A673 (cell line): ENCODE measurements around the gene GALNTL6. TPM values are rescaled to one million over a fixed set of nuclear protein-coding genes. Genes with fewer than 3 reads are reported as not detected.

Experiments used
- BruUV-seq: library from RNA; stranded (reverse); fragments of 400-500 nt; replicated peaks from 2 replicates; lab custom pipeline; 2021; lab: Mats Ljungman, UMichigan
- CTCF ChIA-PET: fragments of 300-600 bp; sonication (Branson Sonifier 250); formaldehyde crosslinking; loops from one replicate; lab custom pipeline; 2022; ENCODE audit warnings: antibody characterized with exemption; lab: Charles Lee
- POLR2A ChIA-PET: fragments of 300-600 bp; sonication (Branson Sonifier 250); formaldehyde crosslinking; loops from one replicate; lab custom pipeline; 2022; ENCODE audit warnings: antibody characterized with exemption; ENCODE audit not compliant: low non-redundant PET; lab: Charles Lee
- DNase-seq: peaks from one replicate; pipeline ENCODE4 v3.0.0-alpha.2; 2015; ENCODE audit warnings: low spot score
- H3K27ac ChIP-seq: fragments of 200-600 bp; sonication (generic); 2 replicates; pipeline ENCODE4 v1.5.1; 2016; ENCODE audit warnings: mixed run types, low read depth, mild to moderate bottlenecking, mixed read lengths, antibody characterized with exemption, low read length; ENCODE audit not compliant: poor library complexity, severe bottlenecking
- H3K27me3 ChIP-seq: fragments of 200-600 bp; sonication (generic); replicated peaks from 2 replicates; pipeline ENCODE4 v1.6.1; 2017; ENCODE audit warnings: mixed run types, low read depth, mild to moderate bottlenecking, mixed read lengths, antibody characterized with exemption, low read length; ENCODE audit not compliant: insufficient read depth, poor library complexity
- H3K36me3 ChIP-seq: fragments of 200-600 bp; sonication (generic); 2 replicates; pipeline ENCODE4 v1.6.1; 2016; ENCODE audit warnings: mixed run types, mild to moderate bottlenecking, mixed read lengths, antibody characterized with exemption, low read length; ENCODE audit not compliant: insufficient read depth, poor library complexity, severe bottlenecking
- H3K4me1 ChIP-seq: fragments of 200-600 bp; sonication (generic); 2 replicates; pipeline ENCODE4 v1.6.1; 2017; ENCODE audit warnings: mixed run types, mild to moderate bottlenecking, mixed read lengths, antibody characterized with exemption, low read length; ENCODE audit not compliant: insufficient read depth, poor library complexity, severe bottlenecking
- H3K4me3 ChIP-seq: fragments of 200-600 bp; sonication (generic); 2 replicates; pipeline ENCODE4 v1.5.1; 2016; ENCODE audit warnings: low read depth, mixed run types, mild to moderate bottlenecking, mixed read lengths, low read length; ENCODE audit not compliant: poor library complexity, severe bottlenecking
- H3K9me3 ChIP-seq: fragments of 200-600 bp; sonication (generic); 2 replicates; pipeline ENCODE4 v1.6.1; 2016; ENCODE audit warnings: mixed run types, low read depth, mild to moderate bottlenecking, mixed read lengths, antibody characterized with exemption, low read length; ENCODE audit not compliant: poor library complexity, severe bottlenecking
- EZH2 ChIP-seq: fragments of 200-600 bp; sonication (generic); IDR thresholded peaks from 2 replicates; pipeline ENCODE4 v1.6.1; 2017; ENCODE audit warnings: borderline replicate concordance, low read depth, mild to moderate bottlenecking, mixed read lengths, antibody characterized with exemption, low read length; ENCODE audit not compliant: poor library complexity, severe bottlenecking
- intact Hi-C: fragments of 100-400 bp; cut with micrococcal nuclease; formaldehyde crosslinking; loops from one replicate; pipeline ENCODE4 v1.10.0; 2022; ENCODE audit not compliant: unreplicated experiment
- total RNA-seq: library from RNA; stranded (reverse); gene quantifications from 2 replicates; pipeline ENCODE4 v1.2.3, GENCODE V29; 2021
- TF ChIP-seq, protein P1 (sequence below): fragments of 300-800, 200-600 bp; sonication (generic); conservative IDR thresholded peaks from 2 replicates; pipeline ENCODE4 v1.5.1; 2017; ENCODE audit warnings: low read depth, mild to moderate bottlenecking, antibody characterized with exemption, low read length, moderate library complexity, mixed read lengths

The GALNTL6 gene
- total RNA-seq, 1 experiment from 2014 or later: 0.30 TPM

DNA sequence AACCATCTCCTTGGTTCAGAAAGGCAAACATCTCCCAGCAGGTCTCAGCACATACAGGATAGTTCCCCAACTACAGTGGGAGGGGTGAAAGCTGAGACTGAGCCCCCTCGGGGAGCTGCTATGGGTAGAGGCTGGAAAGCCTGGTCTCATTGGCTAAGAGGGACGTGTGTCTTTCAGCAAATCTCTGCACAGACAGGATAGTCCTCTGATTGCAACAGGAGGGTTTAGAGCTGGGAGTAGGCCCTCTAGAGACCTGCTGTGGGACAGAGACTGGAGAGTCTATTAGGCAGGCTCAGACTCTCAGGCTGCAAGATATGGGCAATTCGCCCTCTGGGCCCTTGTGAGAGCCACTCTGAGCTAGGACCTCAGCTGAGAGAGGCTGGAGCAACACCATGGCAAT is 1083.8 kb downstream of the GALNTL6 start:
- H3K9me3 ChIP-seq: peaks cover 5% of the 10 kb centered on the region
- H3K36me3 ChIP-seq: no peaks in the 10 kb centered on the region
- H3K4me1 ChIP-seq: no peaks in the 10 kb centered on the region
- ChIA-PET CTCF (no interaction called here), POLR2A (no interaction called here)
- intact Hi-C loops: loop anchor here (10.0 kb wide), 1 partner anchor 358 kb away; no protein-coding TSS in a partner anchor
- H3K27ac ChIP-seq: no peak overlapping the region
- H3K27me3 ChIP-seq: no peaks in the 10 kb centered on the region
- no peak for DNase-seq
- no peak for TF ChIP-seq EZH2
- TF ChIP-seq, protein P1, sequence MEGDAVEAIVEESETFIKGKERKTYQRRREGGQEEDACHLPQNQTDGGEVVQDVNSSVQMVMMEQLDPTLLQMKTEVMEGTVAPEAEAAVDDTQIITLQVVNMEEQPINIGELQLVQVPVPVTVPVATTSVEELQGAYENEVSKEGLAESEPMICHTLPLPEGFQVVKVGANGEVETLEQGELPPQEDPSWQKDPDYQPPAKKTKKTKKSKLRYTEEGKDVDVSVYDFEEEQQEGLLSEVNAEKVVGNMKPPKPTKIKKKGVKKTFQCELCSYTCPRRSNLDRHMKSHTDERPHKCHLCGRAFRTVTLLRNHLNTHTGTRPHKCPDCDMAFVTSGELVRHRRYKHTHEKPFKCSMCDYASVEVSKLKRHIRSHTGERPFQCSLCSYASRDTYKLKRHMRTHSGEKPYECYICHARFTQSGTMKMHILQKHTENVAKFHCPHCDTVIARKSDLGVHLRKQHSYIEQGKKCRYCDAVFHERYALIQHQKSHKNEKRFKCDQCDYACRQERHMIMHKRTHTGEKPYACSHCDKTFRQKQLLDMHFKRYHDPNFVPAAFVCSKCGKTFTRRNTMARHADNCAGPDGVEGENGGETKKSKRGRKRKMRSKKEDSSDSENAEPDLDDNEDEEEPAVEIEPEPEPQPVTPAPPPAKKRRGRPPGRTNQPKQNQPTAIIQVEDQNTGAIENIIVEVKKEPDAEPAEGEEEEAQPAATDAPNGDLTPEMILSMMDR: no peak
- no TSS peak for BruUV-seq
- no peak overlapping the region for H3K4me3 ChIP-seq

DNA sequence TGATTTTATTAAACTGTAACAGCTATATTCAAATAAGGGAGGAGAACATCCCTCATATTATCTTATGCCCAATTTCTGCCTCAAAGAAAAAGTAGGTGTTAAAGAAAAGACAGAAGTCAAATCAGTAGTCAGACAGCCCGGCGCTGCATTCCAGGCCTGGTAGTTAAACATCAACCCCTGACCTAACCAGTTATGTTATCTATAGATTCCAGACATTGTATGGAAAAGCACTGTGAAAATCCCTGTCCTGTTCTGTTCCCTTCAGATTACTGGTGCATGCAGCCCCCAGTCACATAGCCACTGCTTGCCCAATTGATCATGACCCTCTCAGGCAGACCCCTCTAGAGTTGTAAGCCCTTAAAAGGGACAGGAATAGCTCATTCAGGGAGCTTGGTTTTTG is 1085.5 kb downstream of the GALNTL6 start:
- no TSS peak for BruUV-seq
- intact Hi-C loops: loop anchor here (10.0 kb wide), 1 partner anchor 356 kb away; no protein-coding TSS in a partner anchor

DNA sequence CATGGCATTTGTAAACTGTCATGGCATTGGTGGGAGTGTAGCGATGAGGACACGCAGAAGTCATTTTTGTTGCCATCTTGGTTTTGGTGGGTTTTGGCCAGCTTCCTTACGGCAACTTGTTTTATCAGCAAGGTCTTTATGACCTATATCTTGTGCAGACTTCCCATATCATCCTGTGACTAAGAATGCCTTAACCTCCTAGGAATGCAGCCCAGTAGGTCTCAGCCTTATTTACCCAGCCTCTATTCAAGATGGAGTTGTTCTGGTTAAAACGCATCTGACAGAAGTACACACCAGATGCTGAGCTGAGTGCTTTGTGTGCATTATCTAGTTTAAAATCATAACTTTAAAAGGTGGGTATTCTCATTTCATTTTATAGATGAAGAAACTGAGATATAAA is 1086.7 kb downstream of the GALNTL6 start:
- ChIA-PET POLR2A (no interaction called here), CTCF (no interaction called here)
- no peak overlapping the region for H3K4me3 ChIP-seq
- TF ChIP-seq EZH2: no peak
- TF ChIP-seq, protein P1: no peak
- DNase-seq: no peak
- no peak overlapping the region for H3K27ac ChIP-seq
- BruUV-seq: no TSS peak
- intact Hi-C loops: loop anchor here (10.0 kb wide), 1 partner anchor 355 kb away; no protein-coding TSS in a partner anchor
- no peaks in the 10 kb centered on the region for H3K4me1 ChIP-seq
- no peaks in the 10 kb centered on the region for H3K36me3 ChIP-seq
- no peaks in the 10 kb centered on the region for H3K27me3 ChIP-seq
- peaks cover 5% of the 10 kb centered on the region for H3K9me3 ChIP-seq

More for the DNA sequence above, 1085.5 kb downstream of the GALNTL6 start:
- DNase-seq: no peak
- Histone ChIP-seq H3K9me3 (peaks cover 5% of the 10 kb centered on the region), H3K4me1 (no peaks in the 10 kb centered on the region), H3K27ac (no peak overlapping the region), H3K27me3 (no peaks in the 10 kb centered on the region), H3K4me3 (no peak overlapping the region), H3K36me3 (no peaks in the 10 kb centered on the region)
- TF ChIP-seq, protein P1: no peak
- no peak for TF ChIP-seq EZH2
- ChIA-PET CTCF (no interaction called here), POLR2A (no interaction called here)
